Testis (tissue), 2 donors: ENCODE data around the gene UBC.

Source experiments
- CTCF ChIP-seq, 3 experiments: fragments of 450-650 bp in 2 of 3; fragments of 200-600 bp in 1 of 3; sonication (generic) in 1 of 3; IDR thresholded peaks; one replicate each; pipeline ENCODE4 v1.5.1; 2016 to 2019; ENCODE audit warnings: antibody characterized with exemption in 3 of 3, mild to moderate bottlenecking in 2 of 3, moderate library complexity in 1 of 3
- POLR2A ChIP-seq: fragments of 450-650 bp; IDR thresholded peaks from one replicate; pipeline ENCODE4 v1.6.1; 2017; ENCODE audit warnings: antibody characterized with exemption, mild to moderate bottlenecking, moderate library complexity

- peak in 1 of 3 experiments; percentile 9 for TF ChIP-seq CTCF (IDR thresholded peaks at IDR 0.05)
- no peak for TF ChIP-seq POLR2A
These were observed 25.1 kb upstream of the UBC start for GRCh38 chr12:124939421-124940142.
